ENCODE results near the gene TMPRSS12. TPM values are rescaled to one million over a fixed set of nuclear protein-coding genes. Genes with fewer than 3 reads are reported as not detected.

The TMPRSS12 gene
- total RNA-seq, 1 experiment from 2014 or later: not detected

DNA sequence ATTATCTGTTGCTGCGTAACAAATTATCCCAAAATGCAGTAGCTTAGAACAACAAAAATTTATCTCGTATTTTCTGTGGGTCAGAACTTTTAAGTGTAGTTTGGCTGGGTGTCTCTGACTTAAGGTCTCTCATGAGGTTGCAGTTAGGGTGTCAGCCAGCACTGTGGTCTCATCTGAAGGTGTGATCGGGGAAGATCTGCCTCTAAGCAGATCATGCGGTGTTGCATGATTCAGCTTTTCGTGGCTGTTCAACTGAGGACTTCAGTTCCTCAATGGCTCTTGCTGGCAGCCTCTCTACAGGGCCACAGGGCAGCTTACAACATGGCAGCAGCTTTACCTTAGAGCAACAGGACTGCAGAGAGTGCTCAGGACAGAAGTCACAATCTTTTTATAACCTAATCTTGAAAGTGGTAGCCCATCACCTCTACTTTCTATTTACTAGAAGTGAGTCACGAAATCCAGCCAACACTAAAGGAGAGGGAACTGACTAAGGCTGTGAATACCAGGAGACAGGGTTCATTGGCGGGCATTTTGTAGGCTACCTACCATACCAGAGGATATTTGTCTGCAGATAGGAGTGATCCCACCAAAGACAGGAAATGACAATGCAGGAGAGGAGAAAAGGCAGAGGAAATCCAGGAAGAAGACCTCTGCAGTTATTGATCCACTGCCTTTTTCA, 1.8 kb upstream of the TMPRSS12 start:
- CTCF ChIA-PET: no interaction called here
- intact Hi-C loops (cut with micrococcal nuclease; ENCODE audit: unreplicated experiment): no loop called here
- no peak overlapping the region for H3K27ac ChIP-seq (ENCODE audit: low read depth, low read length, poor library complexity, severe bottlenecking)
- no peaks in the 10 kb centered on the region for H3K27me3 ChIP-seq (replicated peaks; ENCODE audit: insufficient read depth, low read depth, low read length, poor library complexity)
- H3K9me3 ChIP-seq (ENCODE audit: low read depth, low read length, poor library complexity, severe bottlenecking): no peaks in the 10 kb centered on the region
- no peaks in the 10 kb centered on the region for H3K36me3 ChIP-seq (ENCODE audit: insufficient read depth, low read length, poor library complexity, severe bottlenecking)
- DNase-seq (ENCODE audit: low spot score): no peak
- no peaks in the 10 kb centered on the region for H3K4me1 ChIP-seq (ENCODE audit: insufficient read depth, low read length, poor library complexity, severe bottlenecking)
- no peak overlapping the region for H3K4me3 ChIP-seq (ENCODE audit: low read depth, low read length, poor library complexity, severe bottlenecking)
- no peak for TF ChIP-seq CTCF (conservative IDR thresholded peaks at IDR 0.05; ENCODE audit: low read depth, low read length)
- TF ChIP-seq EZH2 (IDR thresholded peaks at IDR 0.05; ENCODE audit: borderline replicate concordance, low read depth, low read length, poor library complexity, severe bottlenecking): no peak
- POLR2A ChIA-PET (ENCODE audit: low non-redundant PET): interaction anchor here (0.6 kb wide), 1 partner anchor 873 kb away, joined by 7 read pairs; no protein-coding TSS in a partner anchor
- no TSS peak for BruUV-seq (replicated peaks)

DNA sequence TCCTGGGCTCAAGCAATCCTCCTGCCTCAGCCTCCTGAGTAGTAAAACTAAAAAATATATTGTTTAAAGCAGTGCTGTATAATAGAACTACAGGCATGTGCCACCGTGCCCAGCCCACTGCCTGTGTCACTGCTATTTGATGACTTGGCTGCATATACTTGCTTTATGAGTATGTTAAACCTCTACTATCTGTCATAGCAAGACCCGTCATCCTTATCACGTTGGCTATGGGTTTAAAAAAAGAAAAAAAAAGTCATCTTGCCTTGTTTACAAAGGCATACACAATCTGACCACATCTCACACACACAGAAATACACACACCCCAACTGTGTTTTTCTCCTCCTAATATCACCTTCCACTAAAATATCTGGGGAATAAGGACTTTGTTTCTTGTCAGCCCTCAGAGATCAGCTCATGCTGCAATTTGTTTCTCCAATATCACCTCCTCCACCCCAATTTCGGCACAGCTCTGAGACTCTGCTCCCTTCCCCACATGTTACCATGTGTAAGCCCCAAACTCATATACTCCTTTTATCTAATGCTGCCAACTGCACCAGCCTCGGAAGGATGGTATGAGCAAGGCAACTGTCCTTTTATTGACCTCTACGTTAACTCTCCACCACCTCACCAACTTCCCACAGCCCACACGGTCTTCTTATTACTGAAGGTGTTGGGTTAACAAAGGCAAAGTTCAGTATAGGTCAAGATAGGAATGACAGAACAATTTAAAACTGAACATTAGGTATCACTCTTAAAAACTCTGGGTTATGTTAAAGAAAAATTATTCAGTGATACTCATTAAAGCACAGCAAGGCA, 802 bp upstream of the TMPRSS12 start:
- BruUV-seq (replicated peaks): no TSS peak
- ChIA-PET CTCF (no interaction called here), POLR2A (ENCODE audit: low non-redundant PET) (no interaction called here)
- H3K36me3 ChIP-seq (ENCODE audit: insufficient read depth, low read length, poor library complexity, severe bottlenecking): no peaks in the 10 kb centered on the region
- DNase-seq (ENCODE audit: low spot score): no peak
- H3K27ac ChIP-seq (ENCODE audit: low read depth, low read length, poor library complexity, severe bottlenecking): no peak overlapping the region
- H3K4me1 ChIP-seq (ENCODE audit: insufficient read depth, low read length, poor library complexity, severe bottlenecking): no peaks in the 10 kb centered on the region
- TF ChIP-seq EZH2 (IDR thresholded peaks at IDR 0.05; ENCODE audit: borderline replicate concordance, low read depth, low read length, poor library complexity, severe bottlenecking): no peak
- TF ChIP-seq CTCF (conservative IDR thresholded peaks at IDR 0.05; ENCODE audit: low read depth, low read length): no peak
- intact Hi-C loops (cut with micrococcal nuclease; ENCODE audit: unreplicated experiment): no loop called here
- no peak overlapping the region for H3K4me3 ChIP-seq (ENCODE audit: low read depth, low read length, poor library complexity, severe bottlenecking)
- H3K27me3 ChIP-seq (replicated peaks; ENCODE audit: insufficient read depth, low read depth, low read length, poor library complexity): no peaks in the 10 kb centered on the region
- H3K9me3 ChIP-seq (ENCODE audit: low read depth, low read length, poor library complexity, severe bottlenecking): no peaks in the 10 kb centered on the region

DNA sequence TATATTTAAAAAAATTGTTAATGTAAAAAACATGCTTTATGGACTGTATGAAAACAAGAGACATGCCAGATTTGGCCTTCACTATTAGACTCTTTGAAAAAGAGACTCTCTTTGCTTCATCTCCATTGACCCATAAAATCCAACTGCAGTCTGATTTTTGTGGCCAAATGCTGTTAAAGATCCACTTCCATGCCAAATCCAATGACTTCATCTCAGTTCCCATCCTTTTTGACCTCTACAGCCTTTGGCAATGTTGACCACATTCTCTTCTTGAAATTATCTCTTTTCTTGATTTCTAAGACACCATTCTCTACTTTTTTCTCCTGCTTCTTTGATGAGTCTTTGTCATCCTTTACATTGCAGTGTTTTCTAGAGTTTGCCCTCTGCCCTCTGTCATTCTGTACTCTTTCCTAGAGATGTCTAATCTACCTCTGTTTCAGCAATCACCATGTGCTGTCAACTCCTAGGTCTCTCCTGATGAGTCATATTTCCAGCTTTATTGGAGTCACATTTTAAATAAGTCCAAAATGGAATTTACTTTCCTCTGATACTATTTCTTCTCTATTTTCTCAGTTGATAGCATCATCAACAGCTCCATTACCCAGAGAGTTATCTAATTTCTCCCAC, 2.4 kb downstream of the TMPRSS12 start:
- no peak for DNase-seq (ENCODE audit: low spot score)
- Histone ChIP-seq H3K4me3 (ENCODE audit: low read depth, low read length, poor library complexity, severe bottlenecking) (no peak overlapping the region), H3K27me3 (replicated peaks; ENCODE audit: insufficient read depth, low read depth, low read length, poor library complexity) (no peaks in the 10 kb centered on the region), H3K9me3 (ENCODE audit: low read depth, low read length, poor library complexity, severe bottlenecking) (no peaks in the 10 kb centered on the region), H3K4me1 (ENCODE audit: insufficient read depth, low read length, poor library complexity, severe bottlenecking) (no peaks in the 10 kb centered on the region), H3K27ac (ENCODE audit: low read depth, low read length, poor library complexity, severe bottlenecking) (no peak overlapping the region), H3K36me3 (ENCODE audit: insufficient read depth, low read length, poor library complexity, severe bottlenecking) (no peaks in the 10 kb centered on the region)
- intact Hi-C loops (cut with micrococcal nuclease; ENCODE audit: unreplicated experiment): no loop called here
- ChIA-PET CTCF (no interaction called here), POLR2A (ENCODE audit: low non-redundant PET) (no interaction called here)
- no TSS peak for BruUV-seq (replicated peaks)
- TF ChIP-seq CTCF (conservative IDR thresholded peaks at IDR 0.05; ENCODE audit: low read depth, low read length): no peak
- TF ChIP-seq EZH2 (IDR thresholded peaks at IDR 0.05; ENCODE audit: borderline replicate concordance, low read depth, low read length, poor library complexity, severe bottlenecking): no peak
